ENCODE data around the gene PLK3.

- TF ChIP-seq EZH2 (IDR thresholded peaks at IDR 0.05; ENCODE audit: insufficient read depth, poor library complexity, severe bottlenecking): no peak
- TF ChIP-seq EZH2phosphoT487 (IDR thresholded peaks at IDR 0.05; ENCODE audit: insufficient read depth, low read depth): no peak
These were observed 22.1 kb upstream of the PLK3 start for GRCh38 chr1:44777969-44778635.
